Measurements from ENCODE around the gene USP9X.
"Not testable (repeated sequence)": the region's sequence is repeated elsewhere in the genome, so short reads cannot be mapped to it uniquely, and the experiment has no call there.

Gene USP9X

DNA sequence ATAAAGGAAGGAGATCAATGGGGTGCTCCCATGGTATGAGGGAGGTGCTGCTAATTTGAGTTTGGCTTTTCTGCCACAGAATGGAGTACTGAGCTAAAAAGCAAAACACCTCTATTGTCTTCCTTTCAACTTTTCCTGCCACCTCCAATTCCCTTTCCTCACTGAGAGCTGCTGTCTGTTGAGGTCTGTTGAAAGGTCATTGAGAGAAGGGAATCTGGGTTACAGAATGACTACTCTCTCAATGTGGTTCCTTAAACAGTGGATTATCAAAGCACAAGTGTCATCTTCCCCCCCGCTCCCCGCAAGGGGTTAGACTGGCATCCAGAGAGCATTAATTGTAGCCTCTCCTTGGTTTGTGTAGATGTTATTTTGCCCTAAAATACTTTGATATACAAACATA, 10.7 kb downstream of the USP9X start:
- Mint-ChIP-seq H3K27ac (peak overlapping the region; percentile 9), H3K4me3 (peak overlapping the region; percentile 8), H3K4me1 (peaks cover 24% of the 10 kb centered on the region), H3K9me3 (no peaks in the 10 kb centered on the region), H3K27me3 (no peaks in the 10 kb centered on the region), H3K36me3 (peaks cover 7% of the 10 kb centered on the region)
- ATAC-seq (ENCODE audit: low read depth) (no peak), DNase-seq (ENCODE audit: low spot score in 2 of 2) (no peak)

DNA sequence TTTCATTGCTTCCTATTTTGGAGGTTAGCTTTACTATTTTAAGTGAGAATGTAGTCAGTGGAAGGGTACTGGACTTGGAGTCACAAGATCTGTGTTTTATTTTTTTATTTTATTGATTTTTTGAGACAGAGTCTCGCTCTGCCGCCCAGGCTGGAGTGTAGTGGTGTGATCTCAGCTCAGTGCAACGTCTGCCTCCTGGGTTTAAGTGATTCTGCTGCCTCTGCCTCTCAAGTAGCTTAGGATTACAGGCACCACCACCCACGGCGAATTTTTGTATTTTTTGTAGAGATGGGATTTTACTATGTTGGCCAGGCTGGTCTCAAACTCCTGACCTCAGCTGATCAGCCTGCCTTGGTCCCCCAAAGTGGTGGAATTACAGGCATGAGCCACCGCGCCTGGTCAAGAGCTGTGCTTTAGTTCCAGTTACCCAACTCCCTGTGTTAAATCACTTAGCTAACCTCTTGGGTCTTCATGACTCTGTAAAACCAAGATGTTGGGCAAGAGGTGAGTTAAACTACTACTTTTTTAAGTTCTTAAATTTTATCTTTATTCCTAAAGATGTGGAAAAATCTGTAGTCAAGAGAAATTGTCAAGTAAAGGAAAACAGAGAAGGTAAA, 11.2 kb downstream of the USP9X start:
- ATAC-seq (ENCODE audit: low read depth) (no peak), DNase-seq (ENCODE audit: low spot score in 2 of 2) (no peak)
- Mint-ChIP-seq H3K27me3 (no peaks in the 10 kb centered on the region), H3K36me3 (peaks cover 7% of the 10 kb centered on the region), H3K27ac (no peak overlapping the region), H3K4me1 (peaks cover 24% of the 10 kb centered on the region), H3K4me3 (no peak overlapping the region), H3K9me3 (no peaks in the 10 kb centered on the region)

DNA sequence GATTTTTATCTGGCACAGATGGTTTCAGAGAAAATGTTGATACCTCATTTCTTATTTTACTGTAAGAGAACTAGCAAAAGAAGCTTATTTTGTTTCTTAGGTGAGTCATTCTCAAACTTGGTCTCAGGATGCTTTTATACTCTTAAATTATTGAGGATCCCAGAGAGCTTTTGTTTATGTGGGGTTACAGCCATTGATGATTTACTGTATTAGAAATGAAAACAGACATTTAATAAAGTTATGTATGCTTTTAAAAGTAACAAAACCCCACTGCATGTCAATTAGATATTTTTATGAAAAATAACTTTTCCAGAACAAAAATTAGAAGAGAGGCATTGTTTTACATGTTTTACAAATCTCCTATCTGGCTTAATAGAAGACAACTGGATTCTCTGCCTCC, 12.1 kb downstream of the USP9X start:
- H3K27ac Mint-ChIP-seq = no peak overlapping the region

DNA sequence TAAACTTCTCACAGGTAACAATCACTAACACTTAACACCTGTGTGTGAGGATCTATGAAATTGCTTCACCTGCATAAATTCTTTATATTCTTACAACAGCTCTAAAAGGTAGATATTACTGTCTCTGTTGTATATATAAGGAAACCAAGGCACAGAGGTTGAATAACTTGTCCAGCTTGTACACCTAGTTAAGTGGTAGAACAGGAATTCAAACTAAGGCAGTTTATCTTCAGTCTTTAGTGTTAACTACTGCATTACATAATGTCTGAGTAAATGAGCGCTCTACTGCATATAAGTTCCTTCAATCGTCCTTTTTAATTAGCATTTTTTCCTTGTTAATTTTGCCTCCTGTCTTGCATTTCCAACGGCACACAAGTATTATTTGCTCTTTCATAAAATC, 15.0 kb downstream of the USP9X start:
- H3K27ac Mint-ChIP-seq = no peak overlapping the region
- peaks cover 20% of the 10 kb centered on the region for H3K4me1 Mint-ChIP-seq
- no peak overlapping the region for H3K4me3 Mint-ChIP-seq

More for the DNA sequence above, 12.1 kb downstream of the USP9X start:
- ATAC-seq (ENCODE audit: low read depth) = no peak
- H3K4me3 Mint-ChIP-seq = no peak overlapping the region
- no peak for DNase-seq (ENCODE audit: low spot score in 2 of 2)
- peaks cover 7% of the 10 kb centered on the region for H3K36me3 Mint-ChIP-seq
- H3K4me1 Mint-ChIP-seq = peaks cover 28% of the 10 kb centered on the region
- H3K9me3 Mint-ChIP-seq = no peaks in the 10 kb centered on the region
- no peaks in the 10 kb centered on the region for H3K27me3 Mint-ChIP-seq

DNA sequence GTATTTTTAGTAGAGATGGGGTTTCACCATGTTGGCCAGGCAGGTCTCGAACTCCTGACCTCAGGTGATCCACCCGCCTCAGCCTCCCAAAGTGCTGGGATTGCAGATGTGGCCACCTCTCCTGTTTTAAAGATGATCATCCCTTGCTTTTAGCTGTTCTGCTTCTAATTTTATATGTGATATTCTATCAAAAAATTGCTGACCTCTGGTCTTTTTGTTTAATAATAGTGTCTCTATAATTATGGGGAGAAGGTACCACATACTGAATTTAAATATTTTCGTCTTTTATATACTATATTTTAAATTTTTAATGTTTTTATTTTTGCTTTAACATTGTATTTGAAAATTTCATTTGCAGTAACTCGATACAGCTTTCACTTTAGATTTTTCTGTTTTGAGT, 15.6 kb downstream of the USP9X start:
- Mint-ChIP-seq H3K4me3 (no peak overlapping the region), H3K27me3 (no peaks in the 10 kb centered on the region), H3K4me1 (peaks cover 16% of the 10 kb centered on the region), H3K36me3 (peaks cover 5% of the 10 kb centered on the region), H3K27ac (no peak overlapping the region), H3K9me3 (no peaks in the 10 kb centered on the region)
- DNase-seq (ENCODE audit: low spot score in 2 of 2) = no peak
- no peak for ATAC-seq (ENCODE audit: low read depth)

More for the DNA sequence above, 15.0 kb downstream of the USP9X start:
- H3K36me3 Mint-ChIP-seq = peaks cover 5% of the 10 kb centered on the region
- ATAC-seq (ENCODE audit: low read depth) (no peak), DNase-seq (ENCODE audit: low spot score in 2 of 2) (no peak)
- H3K9me3 Mint-ChIP-seq = no peaks in the 10 kb centered on the region
- no peaks in the 10 kb centered on the region for H3K27me3 Mint-ChIP-seq

DNA sequence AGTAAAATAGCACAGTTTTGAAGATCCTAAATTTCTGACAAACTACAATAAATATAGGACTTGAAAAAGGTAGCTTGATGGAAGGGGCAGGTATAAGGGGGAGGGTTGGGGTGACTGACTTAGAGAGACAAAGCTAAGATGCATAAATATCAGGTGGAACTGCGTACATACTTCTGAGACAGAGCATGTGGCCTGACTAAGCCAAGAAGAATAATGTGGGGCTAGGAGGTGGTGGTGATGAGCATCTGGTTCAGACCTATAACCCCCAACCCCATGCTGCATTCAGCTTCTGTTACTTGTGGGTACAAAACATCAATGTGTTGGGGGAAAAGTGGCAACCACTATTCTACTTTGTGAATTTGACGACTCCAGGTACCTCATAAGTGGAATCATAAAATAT, 19.8 kb downstream of the USP9X start:
- H3K36me3 Mint-ChIP-seq = peaks cover 6% of the 10 kb centered on the region
- no peaks in the 10 kb centered on the region for H3K27me3 Mint-ChIP-seq
- ATAC-seq (ENCODE audit: low read depth) (no peak), DNase-seq (ENCODE audit: low spot score in 2 of 2) (no peak)
- H3K4me3 Mint-ChIP-seq = no peak overlapping the region
- H3K9me3 Mint-ChIP-seq = peaks cover 3% of the 10 kb centered on the region
- peaks cover 26% of the 10 kb centered on the region for H3K4me1 Mint-ChIP-seq
- H3K27ac Mint-ChIP-seq = no peak overlapping the region

DNA sequence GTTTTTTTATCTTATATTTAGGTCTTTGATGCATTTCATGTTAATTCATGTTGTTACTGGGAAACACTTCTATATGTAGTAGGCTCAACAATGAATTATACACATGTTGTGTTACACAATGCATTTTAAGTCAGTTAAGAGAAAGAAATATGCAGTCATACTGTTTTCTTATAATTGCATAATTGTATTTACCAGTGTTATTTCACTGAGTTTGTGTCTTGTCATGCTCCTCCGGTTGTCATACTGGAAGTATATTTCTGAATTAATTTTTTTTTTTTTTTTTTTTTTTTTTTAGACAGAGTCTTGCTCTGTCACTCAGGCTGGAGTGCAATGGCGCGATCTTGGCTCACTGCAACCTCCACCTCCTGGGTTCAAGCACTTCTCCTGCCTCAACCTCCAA, 21.0 kb downstream of the USP9X start:
- peaks cover 31% of the 10 kb centered on the region for H3K4me1 Mint-ChIP-seq
- not testable (repeated sequence) for H3K9me3 Mint-ChIP-seq; H3K27ac Mint-ChIP-seq; H3K36me3 Mint-ChIP-seq; DNase-seq (ENCODE audit: low spot score in 2 of 2); H3K4me3 Mint-ChIP-seq; ATAC-seq (ENCODE audit: low read depth); H3K27me3 Mint-ChIP-seq

DNA sequence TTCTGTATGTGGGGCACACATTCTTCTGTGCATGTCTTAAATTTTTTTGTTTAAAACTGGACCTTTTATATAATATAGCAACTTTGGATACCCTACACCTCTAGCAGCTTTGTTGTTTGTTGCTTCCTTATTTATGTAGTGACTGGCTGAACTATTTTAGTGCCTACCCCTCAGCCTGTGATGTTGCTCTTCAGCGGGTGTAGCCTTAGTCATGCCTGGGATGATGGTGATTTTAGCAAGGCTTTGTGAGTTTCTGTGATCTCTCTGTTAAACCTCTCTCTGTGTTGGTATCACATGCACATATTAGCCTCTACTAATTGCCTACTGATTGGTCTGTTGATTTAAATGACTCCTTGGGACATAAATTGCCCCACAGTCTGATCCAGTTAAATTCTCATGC, 22.8 kb downstream of the USP9X start:
- H3K36me3 Mint-ChIP-seq = peaks cover 6% of the 10 kb centered on the region
- DNase-seq (ENCODE audit: low spot score in 2 of 2) = no peak
- peaks cover 34% of the 10 kb centered on the region for H3K4me1 Mint-ChIP-seq
- H3K9me3 Mint-ChIP-seq = peaks cover 3% of the 10 kb centered on the region
- H3K27me3 Mint-ChIP-seq = no peaks in the 10 kb centered on the region
- H3K4me3 Mint-ChIP-seq = no peak overlapping the region
- no peak for ATAC-seq (ENCODE audit: low read depth)
- H3K27ac Mint-ChIP-seq = peak overlapping the region; percentile 70

DNA sequence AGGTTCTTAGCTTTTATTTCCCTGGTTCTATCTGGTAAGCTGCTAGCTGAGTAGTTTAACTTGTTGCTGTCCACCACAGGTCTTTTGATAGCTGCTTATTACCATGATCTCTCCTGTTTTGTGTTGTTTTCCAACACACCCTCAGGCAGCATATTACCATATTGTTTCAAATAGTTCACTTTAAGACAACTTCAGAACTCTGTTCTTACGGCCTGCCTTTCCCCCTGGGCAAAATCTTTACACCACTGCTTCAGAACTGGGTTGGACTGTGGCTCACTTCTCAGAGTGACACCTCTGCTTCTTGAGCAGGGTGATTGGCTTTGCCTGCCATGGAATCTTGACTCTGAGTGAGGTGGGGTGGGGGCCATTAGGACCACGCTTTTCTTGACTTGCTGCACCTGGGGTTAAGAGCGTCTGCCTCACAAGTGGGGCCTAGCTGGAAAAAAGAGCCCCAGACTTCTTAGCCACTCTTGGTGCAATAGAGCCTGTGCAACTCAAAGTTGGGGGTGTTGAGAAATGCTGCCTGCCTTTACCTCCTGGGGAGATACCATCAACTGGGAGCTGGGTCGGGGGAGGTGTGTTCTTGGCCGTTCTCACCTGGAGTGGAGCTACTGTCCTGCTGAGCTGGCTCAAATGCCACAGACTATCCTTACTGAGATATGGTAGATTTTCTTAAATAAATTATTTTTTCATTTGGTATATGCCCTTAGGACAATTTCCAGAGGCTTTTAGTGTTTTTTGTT, 23.4 kb downstream of the USP9X start:
- H3K4me3 Mint-ChIP-seq = no peak overlapping the region
- no peak for DNase-seq (ENCODE audit: low spot score in 2 of 2)
- H3K4me1 Mint-ChIP-seq = peaks cover 34% of the 10 kb centered on the region
- peaks cover 3% of the 10 kb centered on the region for H3K9me3 Mint-ChIP-seq
- no peak for ATAC-seq (ENCODE audit: low read depth)
- H3K36me3 Mint-ChIP-seq = peaks cover 6% of the 10 kb centered on the region
- no peaks in the 10 kb centered on the region for H3K27me3 Mint-ChIP-seq
- peak overlapping the region; percentile 53 for H3K27ac Mint-ChIP-seq

DNA sequence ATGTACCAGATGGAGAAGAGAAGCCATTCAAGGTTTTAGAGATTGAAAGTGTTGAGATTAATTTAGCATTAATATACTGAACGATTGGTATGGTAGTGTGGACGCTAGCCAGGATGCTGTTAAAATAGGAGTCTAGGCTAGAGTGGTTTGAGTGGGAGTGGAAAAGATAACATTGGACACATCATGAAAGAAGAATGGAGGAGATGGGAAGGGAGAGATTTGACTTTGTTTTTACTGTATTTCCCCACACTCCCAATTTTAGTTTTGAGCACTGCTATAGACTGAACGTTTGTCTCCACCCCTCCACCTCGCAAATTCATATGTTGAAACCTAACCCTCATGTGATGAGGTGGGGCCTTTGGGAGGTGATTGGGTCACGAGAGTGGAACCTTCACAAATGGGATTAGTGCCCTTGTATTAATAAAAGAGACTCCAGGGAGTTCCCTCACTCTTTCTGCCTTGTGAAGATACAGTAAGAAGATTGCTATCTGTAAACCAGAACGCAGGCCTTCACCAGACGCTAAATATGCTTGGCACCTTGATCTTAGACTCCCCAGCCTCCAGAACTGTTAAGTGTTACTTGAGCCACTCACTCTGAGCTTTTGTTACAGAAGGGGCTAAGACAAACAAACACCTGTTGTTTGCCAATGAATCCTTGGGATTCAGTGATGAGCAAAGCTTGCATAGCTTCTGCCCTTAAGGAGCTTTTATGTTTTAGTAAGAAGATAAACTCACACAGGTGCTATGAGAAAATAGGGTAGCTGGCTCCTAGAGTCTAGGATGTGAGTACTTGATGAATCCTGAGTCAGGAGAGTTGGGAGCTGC, 25.8 kb downstream of the USP9X start:
- no peak for DNase-seq (ENCODE audit: low spot score in 2 of 2)
- peaks cover 39% of the 10 kb centered on the region for H3K4me1 Mint-ChIP-seq

DNA sequence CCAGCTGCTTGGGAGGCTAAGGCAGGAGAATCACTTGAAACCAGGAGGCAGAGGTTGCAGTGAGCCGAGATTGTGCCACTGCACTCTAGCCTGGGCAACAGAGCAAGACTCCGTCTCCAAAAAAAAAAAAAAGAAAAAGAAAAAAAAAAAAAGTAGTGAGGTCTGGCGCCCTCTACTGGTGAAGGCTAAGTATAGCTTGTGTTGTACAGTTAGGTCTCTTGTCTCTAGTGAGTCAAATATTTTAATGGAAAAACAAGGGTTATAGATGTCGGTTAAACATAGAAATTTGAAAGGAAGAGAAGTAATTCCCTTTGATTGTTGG, 29.8 kb downstream of the USP9X start:
- DNase-seq (ENCODE audit: low spot score in 2 of 2) = peak; percentile 38 to 40
- H3K9me3 Mint-ChIP-seq, H3K27me3 Mint-ChIP-seq, H3K36me3 Mint-ChIP-seq, H3K27ac Mint-ChIP-seq, H3K4me3 Mint-ChIP-seq: not testable (repeated sequence)
- peaks cover 33% of the 10 kb centered on the region for H3K4me1 Mint-ChIP-seq
- ATAC-seq (ENCODE audit: low read depth) = peak; percentile 53

More for the DNA sequence above, 25.8 kb downstream of the USP9X start:
- H3K36me3 Mint-ChIP-seq = peaks cover 6% of the 10 kb centered on the region
- H3K27me3 Mint-ChIP-seq = no peaks in the 10 kb centered on the region
- peaks cover 3% of the 10 kb centered on the region for H3K9me3 Mint-ChIP-seq
- H3K4me3 Mint-ChIP-seq = no peak overlapping the region
- no peak for ATAC-seq (ENCODE audit: low read depth)
- peak overlapping the region; percentile 39 for H3K27ac Mint-ChIP-seq

DNA sequence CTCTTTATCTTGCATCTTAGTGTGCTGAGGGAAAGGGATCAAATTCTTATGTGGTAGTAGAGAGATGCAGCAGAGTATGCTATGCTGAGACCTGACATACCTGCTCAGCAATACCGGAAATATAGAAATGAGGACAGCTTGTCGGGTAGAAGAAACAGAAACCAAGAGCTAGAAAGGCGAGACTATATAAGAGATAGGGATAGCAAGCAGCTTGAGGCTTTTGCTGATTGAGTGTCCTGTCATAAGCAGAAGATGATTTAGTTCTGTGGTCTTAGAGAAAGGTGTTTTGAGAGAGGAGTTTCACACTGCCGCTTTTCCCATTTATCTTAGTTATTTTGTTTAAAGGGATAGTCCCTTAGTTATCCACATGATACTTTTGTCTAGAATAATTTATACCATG, 31.7 kb downstream of the USP9X start:
- peak; percentile 70 for ATAC-seq (ENCODE audit: low read depth)
- peak overlapping the region; percentile 37 for H3K4me3 Mint-ChIP-seq
- H3K27me3 Mint-ChIP-seq = no peaks in the 10 kb centered on the region
- peaks cover 28% of the 10 kb centered on the region for H3K4me1 Mint-ChIP-seq
- no peaks in the 10 kb centered on the region for H3K36me3 Mint-ChIP-seq
- H3K27ac Mint-ChIP-seq = peak overlapping the region; percentile 60
- no peaks in the 10 kb centered on the region for H3K9me3 Mint-ChIP-seq
- peak in 1 of 2 donors; percentile 9 for DNase-seq (ENCODE audit: low spot score in 2 of 2)

DNA sequence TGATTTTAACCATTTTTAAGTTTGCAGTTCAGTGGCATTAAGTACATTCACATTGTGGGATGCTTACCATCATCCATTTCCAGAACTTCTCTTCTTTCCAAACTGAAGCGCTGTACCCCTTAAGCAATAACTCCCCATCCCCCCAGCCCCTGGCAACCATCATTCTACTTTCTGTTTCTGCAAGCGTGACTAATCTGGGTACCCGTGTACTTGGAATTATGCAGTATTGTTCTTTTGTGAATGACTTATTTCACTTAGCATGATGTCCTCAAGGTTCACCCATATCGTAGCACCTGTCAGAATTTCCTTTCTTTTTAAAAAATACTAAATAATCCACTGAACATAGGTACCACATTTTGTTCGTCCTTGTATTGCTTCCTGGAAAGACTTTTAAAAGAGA, 32.9 kb downstream of the USP9X start:
- ATAC-seq (ENCODE audit: low read depth) = no peak
- H3K27me3 Mint-ChIP-seq = no peaks in the 10 kb centered on the region
- peaks cover 33% of the 10 kb centered on the region for H3K4me1 Mint-ChIP-seq
- H3K9me3 Mint-ChIP-seq = no peaks in the 10 kb centered on the region
- no peak for DNase-seq (ENCODE audit: low spot score in 2 of 2)
- peak overlapping the region; percentile 79 for H3K27ac Mint-ChIP-seq
- H3K36me3 Mint-ChIP-seq = no peaks in the 10 kb centered on the region
- peak overlapping the region; percentile 37 for H3K4me3 Mint-ChIP-seq

DNA sequence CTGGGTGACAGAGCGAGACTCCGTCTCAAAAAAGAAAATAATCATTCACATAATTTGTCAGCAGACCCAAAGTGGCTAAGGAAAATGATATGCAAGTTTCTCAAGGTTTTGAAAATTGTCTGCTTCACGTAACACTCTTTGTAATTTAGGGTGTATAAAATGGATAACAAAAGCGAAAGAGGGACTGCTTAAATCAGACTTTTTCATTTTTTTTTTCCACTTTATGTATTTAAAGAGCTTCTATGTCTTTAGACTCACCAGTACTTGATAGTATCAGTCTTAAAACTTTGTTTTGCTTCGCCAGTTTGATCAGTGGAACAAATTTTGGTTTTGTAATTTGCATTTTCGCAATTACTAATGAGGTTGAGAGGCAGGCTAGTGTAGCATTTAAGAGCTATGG, 34.6 kb downstream of the USP9X start:
- Mint-ChIP-seq H3K27ac (no peak overlapping the region), H3K4me3 (peak overlapping the region; percentile 77), H3K4me1 (peaks cover 33% of the 10 kb centered on the region), H3K27me3 (no peaks in the 10 kb centered on the region), H3K36me3 (no peaks in the 10 kb centered on the region), H3K9me3 (no peaks in the 10 kb centered on the region)
- DNase-seq (ENCODE audit: low spot score in 2 of 2) (no peak), ATAC-seq (ENCODE audit: low read depth) (peak; percentile 10)
